Activated naive CD4-positive, alpha-beta T cell (primary cell): ENCODE measurements around the gene DOK5.

Experiments used
- DNase-seq, 4 experiments: peaks; one replicate each; lab custom pipeline; 2025; lab: John Stamatoyannopoulos, UW

The DOK5 gene

GRCh38 chr20:54618412-54618811, 143.0 kb downstream of the DOK5 start:
- DNase-seq = no peak

- DNase-seq = no peak
Measured at GRCh38 chr20:54619181-54619580, 143.8 kb downstream of the DOK5 start.

DNA sequence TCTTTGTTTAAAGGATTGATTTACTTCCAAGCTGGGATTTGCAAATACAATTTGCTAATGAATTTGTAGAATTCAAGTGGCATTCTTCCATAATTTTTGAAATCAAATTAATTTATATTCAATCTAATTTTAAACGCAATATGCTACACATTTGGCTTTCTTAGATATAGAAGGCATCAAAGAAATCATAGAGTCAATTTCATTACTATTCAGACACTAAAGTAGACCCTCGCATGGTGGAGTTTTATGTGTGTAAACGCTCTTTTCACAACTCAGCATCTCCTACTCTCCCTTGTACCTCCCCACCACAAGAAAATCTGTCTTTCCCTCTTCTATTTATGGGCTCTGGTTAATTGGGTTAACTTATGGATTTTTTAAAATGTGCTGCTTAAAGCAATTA, 144.3 kb downstream of the DOK5 start:
- no peak for DNase-seq

GRCh38 chr20:54620611-54621010, 145.2 kb downstream of the DOK5 start:
- DNase-seq = no peak

GRCh38 chr20:54622333-54623295, 147.2 kb downstream of the DOK5 start:
- no peak for DNase-seq

DNA sequence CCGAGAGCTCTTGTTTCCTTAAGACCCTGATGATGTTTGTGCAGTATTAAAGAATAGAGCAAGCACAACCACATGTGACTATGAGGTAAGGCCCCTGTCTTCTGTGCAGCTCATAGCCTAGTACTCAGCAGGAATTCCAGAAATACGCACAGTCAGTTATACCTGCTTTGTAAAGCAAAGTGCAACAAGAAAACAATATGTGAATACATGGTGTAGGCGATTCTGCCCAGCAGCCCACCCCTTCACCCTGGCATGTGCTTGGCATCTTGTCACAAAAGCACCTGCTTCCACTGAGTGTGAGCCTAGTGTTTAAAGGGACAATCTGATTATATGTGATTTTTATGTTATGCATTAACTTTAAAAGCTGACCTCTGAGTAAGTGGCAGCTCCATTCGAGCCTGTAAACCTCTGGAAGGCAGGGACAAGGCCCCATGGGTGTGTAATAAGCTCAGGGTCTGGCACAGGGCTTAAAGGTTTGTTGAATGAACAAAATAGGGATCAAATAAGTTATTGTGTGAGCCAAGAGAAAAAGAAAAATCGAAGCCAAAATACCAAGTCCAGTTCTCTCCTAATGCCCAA, 148.7 kb downstream of the DOK5 start:
- DNase-seq = no peak

DNA sequence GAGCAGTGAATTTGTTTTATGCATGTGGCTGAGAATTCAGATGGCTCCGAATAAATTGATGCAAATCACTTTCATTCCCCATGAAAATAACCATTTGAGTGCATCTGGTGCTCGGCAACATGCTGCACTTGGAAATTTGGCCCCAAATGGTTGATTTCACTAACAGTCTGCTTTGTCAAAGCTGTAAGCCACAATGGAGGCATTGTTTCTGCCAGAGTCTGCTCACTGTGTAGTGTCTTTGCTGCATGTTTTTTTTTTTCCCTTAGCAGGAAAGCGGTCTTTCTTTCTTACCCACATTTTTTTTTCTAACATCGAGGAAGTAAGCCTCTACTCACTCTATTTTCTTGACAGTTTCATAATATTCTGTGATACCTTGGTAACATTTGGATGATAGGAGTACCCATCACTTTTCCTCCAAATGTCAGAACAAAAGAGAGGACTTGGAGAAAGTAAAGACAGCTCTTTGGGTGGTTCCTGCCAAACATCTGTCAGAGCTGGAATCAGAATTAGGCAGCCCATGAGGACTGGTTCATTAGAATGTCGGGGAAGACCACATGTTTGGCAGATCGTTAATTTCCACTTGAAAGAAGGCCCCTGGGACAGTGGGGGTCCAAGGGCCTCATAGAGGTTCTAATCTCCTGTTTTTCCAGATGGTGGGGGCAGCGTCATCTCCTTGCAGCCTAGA, 149.5 kb downstream of the DOK5 start:
- no peak for DNase-seq

GRCh38 chr20:54625497-54625896, 150.1 kb downstream of the DOK5 start:
- DNase-seq = no peak

- no peak for DNase-seq
Measured at GRCh38 chr20:54626126-54626525, 150.7 kb downstream of the DOK5 start.

DNA sequence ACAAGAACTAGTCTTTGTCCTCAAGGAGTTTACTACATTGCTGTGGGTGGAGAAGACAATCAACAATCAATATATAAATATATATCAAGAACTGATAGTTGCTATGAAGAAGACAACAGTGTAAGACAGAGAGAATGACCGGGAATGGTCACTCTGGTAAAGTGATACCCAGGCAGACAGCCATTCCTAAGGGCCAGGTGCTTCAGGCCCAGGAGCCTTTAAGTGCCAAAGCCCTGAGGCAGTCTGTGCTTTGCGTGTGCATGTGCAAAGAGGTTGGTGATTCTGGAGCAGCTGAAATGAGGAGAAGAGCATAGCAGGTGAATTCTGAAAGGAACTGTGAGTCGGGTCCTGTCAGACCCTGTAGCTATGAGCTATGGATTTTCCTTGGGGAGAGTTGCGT, 154.2 kb downstream of the DOK5 start:
- DNase-seq = no peak

- no peak for DNase-seq
Measured at GRCh38 chr20:54630582-54630981, 155.2 kb downstream of the DOK5 start.

DNA sequence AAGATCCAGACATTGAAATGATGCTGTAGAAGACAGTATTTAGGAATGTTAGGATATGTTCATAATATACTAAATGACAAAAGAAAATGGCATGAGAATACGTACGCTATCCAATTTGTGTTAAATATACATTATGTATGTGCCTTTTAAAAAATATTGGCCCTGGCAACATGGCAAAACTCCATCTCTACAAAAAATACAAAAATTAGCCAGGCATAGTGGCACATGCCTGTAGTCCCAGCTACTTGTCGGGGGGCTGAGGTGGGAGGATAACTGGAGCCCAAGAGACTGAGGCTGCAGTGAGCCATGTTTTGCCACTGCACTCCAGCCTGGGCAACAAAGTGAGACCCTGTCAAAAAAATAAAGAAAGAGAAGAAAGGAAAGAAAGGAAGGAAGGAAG, 155.7 kb downstream of the DOK5 start:
- DNase-seq = no peak

GRCh38 chr20:54633374-54634355, 158.3 kb downstream of the DOK5 start:
- no peak for DNase-seq

DNA sequence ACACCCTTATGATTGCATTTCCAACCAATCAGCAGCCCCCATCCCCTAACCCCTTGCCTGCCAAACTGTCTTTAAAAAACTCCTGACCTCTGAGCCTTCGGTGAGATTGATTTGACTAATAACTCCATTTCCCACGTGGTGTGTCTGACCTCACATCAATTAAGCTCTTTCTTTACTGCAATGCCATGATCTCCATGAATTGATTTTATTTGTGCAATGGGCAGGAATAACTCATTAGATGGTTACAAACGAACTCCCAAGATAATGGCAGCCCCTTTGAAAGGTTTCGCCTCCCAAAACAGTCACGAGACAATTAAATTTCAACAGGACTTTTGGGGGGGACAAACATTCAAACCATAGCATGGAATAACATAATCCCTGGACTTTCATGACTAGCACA, 161.2 kb downstream of the DOK5 start:
- DNase-seq = no peak

DNA sequence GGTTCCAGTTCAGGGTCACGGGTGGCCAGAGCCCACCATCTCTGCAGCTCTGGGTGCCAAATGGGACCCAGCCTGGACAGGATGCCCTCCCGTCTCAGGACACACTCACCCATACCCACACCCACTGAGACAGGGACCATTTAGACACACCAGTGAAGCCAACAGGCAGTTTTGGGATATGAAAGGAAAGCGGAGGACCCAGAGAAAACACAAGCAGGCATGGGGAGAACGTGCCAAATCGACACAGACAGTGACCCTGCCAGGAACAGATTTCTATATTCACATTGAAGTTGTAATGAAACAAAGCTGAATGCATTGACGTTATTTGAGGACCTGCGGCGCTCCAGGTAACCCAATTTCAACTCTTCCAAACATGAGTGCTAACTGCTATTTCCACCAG, 164.5 kb downstream of the DOK5 start:
- DNase-seq = no peak

- DNase-seq = no peak
Measured at GRCh38 chr20:54640800-54641199, 165.4 kb downstream of the DOK5 start.

DNA sequence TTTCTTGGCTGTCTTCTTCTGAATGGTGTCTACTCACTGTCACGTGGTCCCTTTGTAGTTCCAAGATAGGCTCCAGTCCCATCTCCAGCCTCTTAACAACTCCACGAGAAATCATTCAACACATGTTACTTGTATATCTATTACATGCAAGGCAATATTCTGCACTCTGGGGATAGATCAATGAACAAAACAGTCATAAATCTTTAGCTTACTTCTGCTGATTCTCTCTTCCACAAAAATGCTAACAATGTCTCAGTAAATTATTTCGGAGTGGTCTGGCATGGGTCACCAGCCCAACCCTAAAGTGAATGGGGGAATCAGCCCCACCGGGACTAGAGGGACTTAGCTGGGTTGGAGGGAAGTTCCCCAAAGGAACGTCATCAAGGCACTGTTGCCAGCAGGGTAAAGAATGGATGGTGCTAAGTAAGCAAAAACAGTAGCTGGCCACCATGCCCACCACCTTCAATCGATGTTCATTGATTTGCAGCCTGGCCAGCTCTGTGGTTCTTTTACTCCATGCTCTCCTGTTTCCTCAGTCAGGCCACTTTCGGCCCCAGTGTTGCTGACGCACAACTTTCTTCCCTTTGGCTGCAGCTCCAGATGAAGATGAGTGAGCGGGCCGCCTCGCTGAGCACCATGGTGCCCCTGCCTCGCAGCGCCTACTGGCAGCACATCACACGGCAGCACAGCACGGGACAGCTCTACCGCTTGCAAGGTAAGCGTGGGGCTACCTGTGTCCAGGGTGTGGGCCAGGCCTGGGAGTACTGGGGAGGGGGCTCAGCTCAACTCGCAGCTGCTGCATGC, 167.7 kb downstream of the DOK5 start:
- DNase-seq = no peak

DNA sequence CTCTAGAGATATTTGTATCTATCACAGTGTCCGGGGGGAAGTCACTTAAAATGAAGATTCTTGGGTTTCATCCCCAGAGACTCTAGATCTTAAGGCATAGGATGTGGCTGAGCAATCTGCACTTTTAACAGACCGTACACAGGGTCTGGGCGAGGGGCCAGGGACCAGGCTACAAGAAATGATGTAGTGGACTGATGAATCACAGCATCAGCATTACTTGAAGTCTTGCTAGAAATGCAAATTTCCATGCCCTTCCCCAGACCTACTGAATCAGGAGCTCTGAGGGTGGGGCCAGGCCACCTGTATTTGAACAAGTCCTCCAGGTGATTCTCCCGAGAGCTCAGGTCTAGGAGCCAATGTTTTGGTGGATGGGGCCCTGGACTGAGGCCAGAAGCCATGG, 168.4 kb downstream of the DOK5 start:
- DNase-seq = no peak

DNA sequence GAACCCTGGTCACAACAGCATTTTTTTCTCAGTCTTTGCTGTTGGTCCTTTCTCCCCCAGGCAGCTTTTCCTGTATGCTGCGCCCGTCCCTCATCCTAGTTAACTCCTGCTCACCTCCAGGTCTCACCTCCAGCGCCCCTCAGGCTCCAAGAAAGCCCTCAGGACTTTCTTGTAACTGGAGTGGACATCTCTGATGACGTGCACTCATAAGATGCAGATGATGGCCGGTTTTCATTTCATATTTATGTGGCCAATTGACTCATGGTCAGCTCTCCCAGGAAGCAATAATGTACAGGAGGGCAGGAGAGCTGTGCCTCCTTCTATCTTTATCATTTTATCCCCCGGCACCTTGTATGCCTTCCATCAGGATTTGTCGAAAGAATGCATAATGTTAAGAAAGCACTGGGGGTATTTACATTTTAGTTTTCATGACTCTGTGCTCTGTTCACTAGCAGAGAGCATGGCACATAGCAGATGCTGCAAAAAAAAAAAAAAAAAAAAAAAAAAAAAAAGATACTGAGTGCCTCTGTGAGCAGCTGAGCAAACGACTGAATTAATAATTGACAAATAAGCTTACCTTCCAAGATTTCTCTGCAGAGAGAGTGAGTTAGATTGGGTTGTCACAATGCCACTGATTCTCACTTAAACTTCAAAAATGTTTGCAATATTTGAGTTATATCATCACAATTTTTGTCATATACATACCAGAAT, 170.2 kb downstream of the DOK5 start:
- no peak for DNase-seq

DNA sequence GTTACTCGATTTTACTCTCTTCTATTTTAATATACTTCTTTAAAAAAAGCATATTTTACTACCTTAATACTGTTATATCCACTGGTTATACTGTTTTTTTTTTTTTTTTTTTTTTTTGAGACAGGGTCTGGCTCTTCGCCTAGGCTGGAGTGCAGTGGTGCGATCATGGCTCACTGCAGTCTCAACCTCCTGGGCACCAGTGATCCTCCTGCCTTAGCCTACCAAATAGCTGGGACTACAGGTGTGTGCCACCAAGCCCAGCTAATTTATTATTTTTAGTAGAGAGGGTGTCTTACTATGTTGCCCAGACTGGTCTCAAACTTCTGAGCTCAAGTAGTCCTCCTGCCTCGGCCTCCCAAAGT, 170.7 kb downstream of the DOK5 start:
- no peak for DNase-seq
